Hypothalamus (tissue), 51 donors: ENCODE data around the gene SLC7A10.
"Not testable (repeated sequence)": the region's sequence is repeated elsewhere in the genome, so short reads cannot be mapped to it uniquely, and the experiment has no call there.

ENCODE experiments used
- DNase-seq, 51 donors: peaks; one replicate each; lab custom pipeline; 2025; lab: John Stamatoyannopoulos, UW

SLC7A10 gene

GRCh38 chr19:33240181-33240771, 14.6 kb upstream of the SLC7A10 start:
- DNase-seq = no peak

- DNase-seq = no peak
These were observed 13.7 kb upstream of the SLC7A10 start for GRCh38 chr19:33239223-33239975.

GRCh38 chr19:33238481-33239149, 13.0 kb upstream of the SLC7A10 start:
- no peak for DNase-seq

GRCh38 chr19:33236696-33237390, 11.2 kb upstream of the SLC7A10 start:
- DNase-seq = no peak

GRCh38 chr19:33235996-33236350, 10.3 kb upstream of the SLC7A10 start:
- DNase-seq = no peak

GRCh38 chr19:33235269-33235995, 9.8 kb upstream of the SLC7A10 start:
- DNase-seq = peak in 43 of 51 donors; percentile 9 to 78 (median 45)

- no peak for DNase-seq
These were observed 9.1 kb upstream of the SLC7A10 start for GRCh38 chr19:33234736-33235135.

- no peak for DNase-seq
These were observed 8.4 kb upstream of the SLC7A10 start for GRCh38 chr19:33234092-33234491.

GRCh38 chr19:33233056-33233873, 7.6 kb upstream of the SLC7A10 start:
- DNase-seq = no peak

- no peak for DNase-seq
These were observed 7.0 kb upstream of the SLC7A10 start for GRCh38 chr19:33232656-33233055.

- no peak for DNase-seq
These were observed 5.9 kb upstream of the SLC7A10 start for GRCh38 chr19:33231511-33231910.

- DNase-seq = no peak
These were observed 4.3 kb upstream of the SLC7A10 start for GRCh38 chr19:33229962-33230361.

GRCh38 chr19:33227870-33228599, 2.4 kb upstream of the SLC7A10 start:
- DNase-seq = no peak

GRCh38 chr19:33227242-33227650, 1.6 kb upstream of the SLC7A10 start:
- DNase-seq = no peak

- peak in 13 of 51 donors; percentile 18 to 47 (median 30) for DNase-seq
These were observed 1.0 kb upstream of the SLC7A10 start for GRCh38 chr19:33226550-33227241.

GRCh38 chr19:33224694-33225457, 774 bp downstream of the SLC7A10 start:
- DNase-seq = no peak

- DNase-seq = not testable (repeated sequence)
These were observed 3.4 kb downstream of the SLC7A10 start for GRCh38 chr19:33222255-33222654.

- peak in 4 of 51 donors; percentile 14 to 34 (median 19) for DNase-seq
These were observed 4.0 kb downstream of the SLC7A10 start for GRCh38 chr19:33221638-33222037.
